Activated B cell treated with CpG ODN at 0.5 μM for 24 hours (primary cell): ENCODE measurements around the gene GALNTL6. TPM values are rescaled to one million over a fixed set of nuclear protein-coding genes. Genes with fewer than 3 reads are reported as not detected.

Experiments used
- ATAC-seq: fragments of 200-7000 bp; cut with Tn5 transposase; one replicate; pipeline ENCODE4 v1.10.0; 2021; ENCODE audit warnings: low read depth, mild to moderate bottlenecking, moderate library complexity
- CTCF ChIA-PET: fragments of 350-600 bp; sonication (Branson Sonifier 250); formaldehyde crosslinking; loops from one replicate; lab custom pipeline; 2021; ENCODE audit warnings: antibody characterized with exemption; lab: Charles Lee
- POLR2A ChIA-PET: fragments of 350-600 bp; sonication (Branson Sonifier 250); formaldehyde crosslinking; loops from one replicate; lab custom pipeline; 2021; ENCODE audit warnings: antibody characterized with exemption; lab: Charles Lee
- DNase-seq: peaks from one replicate; pipeline ENCODE4 v3.0.0; 2022
- H3K27ac Mint-ChIP-seq: one replicate; pipeline ENCODE4 v1.8.0; 2020; ENCODE audit warnings: mixed read lengths
- H3K27me3 Mint-ChIP-seq: one replicate; pipeline ENCODE4 v1.8.0; 2021; ENCODE audit warnings: mixed read lengths
- H3K36me3 Mint-ChIP-seq: one replicate; pipeline ENCODE4 v1.8.0; 2021; ENCODE audit warnings: low read depth, mixed read lengths
- H3K4me1 Mint-ChIP-seq: one replicate; pipeline ENCODE4 v1.8.0; 2021; ENCODE audit warnings: mixed read lengths
- H3K4me3 Mint-ChIP-seq: one replicate; pipeline ENCODE4 v1.8.0; 2020; ENCODE audit warnings: mild to moderate bottlenecking, mixed read lengths
- H3K9me3 Mint-ChIP-seq: one replicate; pipeline ENCODE4 v1.8.0; 2020; ENCODE audit warnings: mixed read lengths
- CTCF ChIP-seq: fragments of 200-600 bp; IDR thresholded peaks from one replicate; pipeline ENCODE4 v1.8.0; 2022; ENCODE audit warnings: antibody characterized with exemption, mild to moderate bottlenecking
- intact Hi-C: fragments of 100-400 bp; cut with micrococcal nuclease; formaldehyde crosslinking; loops from one replicate; pipeline ENCODE4 v1.15.1; 2024
- total RNA-seq: library from RNA; stranded (reverse); gene quantifications from 2 replicates; pipeline ENCODE4 v1.2.3, GENCODE V29; 2022

The GALNTL6 gene
- total RNA-seq, 1 donor from 2014 or later: 0.20 TPM

- no peaks in the 10 kb centered on the region for H3K27me3 Mint-ChIP-seq
- no peaks in the 10 kb centered on the region for H3K36me3 Mint-ChIP-seq
- POLR2A ChIA-PET: no interaction called here
- no peak overlapping the region for H3K4me3 Mint-ChIP-seq
- H3K9me3 Mint-ChIP-seq: no peaks in the 10 kb centered on the region
- intact Hi-C loops: no loop called here
- no peak overlapping the region for H3K27ac Mint-ChIP-seq
- no peak for TF ChIP-seq CTCF
- CTCF ChIA-PET: no interaction called here
- ATAC-seq (no peak), DNase-seq (no peak)
- H3K4me1 Mint-ChIP-seq: no peaks in the 10 kb centered on the region
Measured at GRCh38 chr4:172141025-172141424, 327.8 kb downstream of the GALNTL6 start.

DNA sequence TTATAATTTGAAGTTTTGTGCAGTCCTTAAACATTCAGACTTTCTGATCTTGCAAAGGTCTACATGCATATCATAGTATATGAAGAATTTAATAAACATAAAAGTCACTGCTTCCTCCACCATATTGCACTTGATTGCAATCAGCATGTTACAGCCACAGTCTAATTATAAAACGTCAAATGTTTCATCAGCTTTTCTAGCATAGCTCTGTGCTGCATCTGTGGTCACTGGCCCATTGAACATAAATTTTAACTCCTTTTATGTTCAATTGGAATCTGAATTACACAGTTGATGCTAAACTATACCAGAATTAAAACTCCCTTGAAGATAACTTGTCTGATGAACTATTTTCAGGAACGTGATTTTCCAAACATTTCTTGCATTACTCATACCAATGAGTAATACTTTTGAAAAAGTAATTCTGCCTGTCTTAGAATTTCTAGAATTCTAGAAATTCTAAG, 329.1 kb downstream of the GALNTL6 start:
- TF ChIP-seq CTCF: no peak
- no peak overlapping the region for H3K4me3 Mint-ChIP-seq
- ATAC-seq: no peak

DNA sequence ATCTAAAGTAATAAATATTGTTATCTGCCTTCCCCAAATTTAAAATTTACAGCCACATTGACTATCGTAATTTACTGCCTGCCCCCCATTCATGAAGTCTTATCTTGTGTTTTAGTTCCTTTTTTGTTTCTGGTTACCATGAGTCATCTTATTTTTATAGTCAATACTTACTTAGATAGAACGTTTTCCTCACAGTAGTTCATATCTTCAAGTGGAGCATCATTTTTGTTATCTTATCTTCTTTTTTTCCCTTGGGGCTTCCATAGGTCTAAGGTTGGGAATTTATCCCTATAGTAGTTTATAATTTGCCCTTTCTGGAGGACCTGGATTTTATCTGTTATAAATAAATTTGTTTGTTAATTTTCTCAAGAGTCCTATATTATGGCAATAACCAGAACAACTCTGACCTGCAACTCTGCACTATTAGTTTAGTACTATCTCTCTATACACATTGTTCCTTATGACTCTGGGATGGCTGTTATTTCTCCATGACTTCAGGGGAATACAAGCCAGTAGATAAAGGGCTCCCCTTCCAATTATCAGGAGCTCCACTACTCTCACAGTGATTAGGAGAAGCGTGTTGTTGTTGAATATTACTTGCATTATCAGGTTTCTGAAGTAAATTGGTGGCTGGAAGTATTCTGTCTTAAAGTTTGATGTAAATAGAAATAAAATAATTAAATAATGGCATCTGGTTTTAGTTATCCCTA, 330.6 kb downstream of the GALNTL6 start:
- H3K27me3 Mint-ChIP-seq: no peaks in the 10 kb centered on the region
- TF ChIP-seq CTCF: no peak
- ChIA-PET POLR2A (no interaction called here), CTCF (no interaction called here)
- H3K9me3 Mint-ChIP-seq: no peaks in the 10 kb centered on the region
- no peaks in the 10 kb centered on the region for H3K4me1 Mint-ChIP-seq
- H3K36me3 Mint-ChIP-seq: no peaks in the 10 kb centered on the region
- ATAC-seq (no peak), DNase-seq (no peak)
- no peak overlapping the region for H3K27ac Mint-ChIP-seq
- intact Hi-C loops: no loop called here
- H3K4me3 Mint-ChIP-seq: no peak overlapping the region

More for the DNA sequence above, 329.1 kb downstream of the GALNTL6 start:
- ChIA-PET CTCF (no interaction called here), POLR2A (no interaction called here)
- Mint-ChIP-seq H3K36me3 (no peaks in the 10 kb centered on the region), H3K4me1 (no peaks in the 10 kb centered on the region), H3K9me3 (no peaks in the 10 kb centered on the region), H3K27ac (no peak overlapping the region), H3K27me3 (no peaks in the 10 kb centered on the region)
- DNase-seq: no peak
- intact Hi-C loops: no loop called here

GRCh38 chr4:172147687-172148086, 334.5 kb downstream of the GALNTL6 start:
- no peak for DNase-seq
- Mint-ChIP-seq H3K27ac (no peak overlapping the region), H3K4me3 (no peak overlapping the region), H3K36me3 (no peaks in the 10 kb centered on the region), H3K9me3 (no peaks in the 10 kb centered on the region), H3K27me3 (no peaks in the 10 kb centered on the region), H3K4me1 (no peaks in the 10 kb centered on the region)
- ChIA-PET POLR2A (no interaction called here), CTCF (no interaction called here)
- no peak for TF ChIP-seq CTCF
- intact Hi-C loops: no loop called here
- ATAC-seq: no peak

GRCh38 chr4:172149329-172149728, 336.1 kb downstream of the GALNTL6 start:
- intact Hi-C loops: no loop called here
- H3K4me1 Mint-ChIP-seq: no peaks in the 10 kb centered on the region

More at GRCh38 chr4:172149329-172149728, 336.1 kb downstream of the GALNTL6 start:
- no peaks in the 10 kb centered on the region for H3K9me3 Mint-ChIP-seq
- CTCF ChIA-PET: no interaction called here
- no peak for DNase-seq
- POLR2A ChIA-PET: no interaction called here
- ATAC-seq: no peak
- no peak overlapping the region for H3K4me3 Mint-ChIP-seq
- no peak overlapping the region for H3K27ac Mint-ChIP-seq
- no peaks in the 10 kb centered on the region for H3K27me3 Mint-ChIP-seq
- H3K36me3 Mint-ChIP-seq: no peaks in the 10 kb centered on the region
- no peak for TF ChIP-seq CTCF
